A549 (cell line): ENCODE measurements around the gene DAB2IP. TPM values are rescaled to one million over a fixed set of nuclear protein-coding genes. Genes with fewer than 3 reads are reported as not detected.

Source experiments
- ATAC-seq, 2 experiments: fragments of 200-7000 bp in 1 of 2; fragments of >200 bp in 1 of 2; cut with Nextera tagmentation in 1 of 2; cut with Tn5 transposase in 1 of 2; 3 replicates each; pipeline versions ENCODE4 v1.8.0 to v1.9.1; 2018 to 2020; ENCODE audit warnings: mild to moderate bottlenecking in 1 of 2, moderate library complexity in 1 of 2
- CTCF ChIA-PET: fragments of 300-600 bp; sonication (Branson Sonifier 250); formaldehyde crosslinking; extraction: SDS; loops from one replicate; lab custom pipeline; 2021; ENCODE audit warnings: antibody characterized with exemption, inconsistent platforms; lab: Yijun Ruan, JAX
- POLR2A ChIA-PET: fragments of 350-600 bp; formaldehyde crosslinking; extraction: SDS; loops from one replicate; lab custom pipeline; 2021; ENCODE audit warnings: antibody characterized with exemption, inconsistent platforms; lab: Yijun Ruan, JAX
- DNase-seq, 2 experiments: peaks; one replicate each; pipeline versions ENCODE4 v3.0.0 to v3.0.0-alpha.2; 2011 to 2016; ENCODE audit warnings: low read depth in 1 of 2, low spot score in 1 of 2
- FAIRE-seq: peaks from 2 replicates; lab custom pipeline; 2011; peaks lifted over from hg19 to GRCh38; lab: Jason Lieb, UNC
- H3K27ac ChIP-seq, 2 experiments: fragments of >200 bp; sonication (Bioruptor Twin); formaldehyde crosslinking; 3 replicates each; pipeline ENCODE4 v1.5.1; 2016 to 2017
- H3K4me1 ChIP-seq: fragments of >200 bp; sonication (Bioruptor Twin); formaldehyde crosslinking; 3 replicates; pipeline ENCODE4 v1.6.1; 2016
- H3K4me2 ChIP-seq: fragments of >200 bp; sonication (Bioruptor Twin); formaldehyde crosslinking; 3 replicates; pipeline ENCODE4 v1.6.1; 2016
- H3K4me3 ChIP-seq: fragments of >200 bp; sonication (Bioruptor Twin); formaldehyde crosslinking; 3 replicates; pipeline ENCODE4 v1.5.1; 2016
- H3K9me3 ChIP-seq: fragments of >200 bp; sonication (Bioruptor Twin); formaldehyde crosslinking; 3 replicates; pipeline ENCODE4 v1.6.1; 2016
- CBX2 ChIP-seq: fragments of 200-600 bp; sonication (generic); IDR thresholded peaks from 2 replicates; pipeline ENCODE4 v1.6.1; 2016; ENCODE audit warnings: low read depth, mild to moderate bottlenecking, borderline replicate concordance
- CBX8 ChIP-seq: fragments of 200-600 bp; sonication (generic); IDR thresholded peaks from 2 replicates; pipeline ENCODE4 v1.6.1; 2016
- CHD2 ChIP-seq: fragments of 150-350 bp; IDR thresholded peaks from 2 replicates; pipeline ENCODE4 v1.6.1; 2014; ENCODE audit warnings: low read length; ENCODE audit not compliant: partially characterized antibody
- CHD4 ChIP-seq: fragments of 200-600 bp; sonication (generic); IDR thresholded peaks from 2 replicates; pipeline ENCODE4 v1.6.1; 2016; ENCODE audit warnings: antibody characterized with exemption, mild to moderate bottlenecking, borderline replicate concordance
- EHF ChIP-seq: fragments of 250-450 bp; sonication (Bioruptor Pico); IDR thresholded peaks from 2 replicates; pipeline ENCODE4 v1.5.0; 2020; ENCODE audit warnings: mild to moderate bottlenecking
- EP300 ChIP-seq, 2 experiments: fragments of >200 bp; sonication (Bioruptor Twin); formaldehyde crosslinking; IDR thresholded peaks; 2 replicates in 1 of 2; 3 replicates in 1 of 2; pipeline ENCODE4 v1.6.1; 2016 to 2017
- FOSB ChIP-seq: fragments of 250-450 bp; sonication (Bioruptor Pico); IDR thresholded peaks from 2 replicates; pipeline ENCODE4 v1.5.0; 2020; ENCODE audit warnings: mild to moderate bottlenecking, moderate library complexity
- HDAC2 ChIP-seq: fragments of 200-600 bp; sonication (generic); IDR thresholded peaks from 2 replicates; pipeline ENCODE4 v1.6.1; 2016
- HOXA7 ChIP-seq: fragments of 250-450 bp; sonication (Bioruptor Pico); IDR thresholded peaks from 2 replicates; pipeline ENCODE4 v1.5.0; 2020; ENCODE audit warnings: mild to moderate bottlenecking, moderate library complexity
- KDM5A ChIP-seq: fragments of 200-600 bp; sonication (generic); IDR thresholded peaks from 2 replicates; pipeline ENCODE4 v1.6.1; 2016; ENCODE audit warnings: antibody characterized with exemption, mild to moderate bottlenecking
- MYC ChIP-seq: IDR thresholded peaks from 2 replicates; pipeline ENCODE4 v1.6.1; 2012; ENCODE audit warnings: mild to moderate bottlenecking, inconsistent platforms, low read length, improper control_type of control experiment, borderline replicate concordance
- RARB ChIP-seq: fragments of 250-450 bp; sonication (Bioruptor Pico); IDR thresholded peaks from 2 replicates; pipeline ENCODE4 v1.8.0; 2021; ENCODE audit warnings: mild to moderate bottlenecking, moderate library complexity
- RCOR1 ChIP-seq: fragments of 150-350 bp; IDR thresholded peaks from 2 replicates; pipeline ENCODE4 v1.6.1; 2014; ENCODE audit warnings: antibody characterized with exemption, low read length, low read depth
- RFX5 ChIP-seq: fragments of 450-650 bp; IDR thresholded peaks from 2 replicates; pipeline ENCODE4 v1.7.1; 2014; ENCODE audit warnings: antibody characterized with exemption, mild to moderate bottlenecking, moderate library complexity
- RNF2 ChIP-seq: fragments of 200-600 bp; sonication (generic); IDR thresholded peaks from 2 replicates; pipeline ENCODE4 v1.6.1; 2016; ENCODE audit warnings: low read depth, mild to moderate bottlenecking, antibody characterized with exemption, moderate library complexity, borderline replicate concordance
- SMC3 ChIP-seq: fragments of >200 bp; sonication (Bioruptor Twin); formaldehyde crosslinking; IDR thresholded peaks from 3 replicates; pipeline ENCODE4 v1.6.1; 2018; ENCODE audit warnings: inconsistent platforms
- TP53 ChIP-seq: fragments of 250-450 bp; sonication (Bioruptor Pico); IDR thresholded peaks from 2 replicates; pipeline ENCODE4 v1.5.0; 2021; ENCODE audit warnings: mild to moderate bottlenecking, moderate library complexity
- ZSCAN20 ChIP-seq: fragments of 250-450 bp; sonication (Bioruptor Pico); IDR thresholded peaks from 2 replicates; pipeline ENCODE4 v1.8.0; 2022; ENCODE audit warnings: mild to moderate bottlenecking, moderate library complexity
- WGBS: methylation state at CpG from one replicate; pipeline ENCODE4 v1.1.6; 2017; ENCODE audit errors: missing lambda C conversion rate; 5-methylcytosine and 5-hydroxymethylcytosine counted together
- polyA plus RNA-seq, 4 experiments: library from polyadenylated mRNA; depleted of rRNA in 3 of 4; stranded (reverse); fragments of >200 nt; fragmentation: RNase III in 1 of 4; extraction: RNeasy Plus Mini Kit Qiagen cat#74134 plus additional on column Dnase treatment in 1 of 4; gene quantifications; 2 replicates in 3 of 4; 3 replicates in 1 of 4; pipeline ENCODE4 v1.2.3, GENCODE V29; 2011 to 2017
- TF ChIP-seq, protein P1 (sequence below): IDR thresholded peaks from 2 replicates; pipeline ENCODE4 v1.6.1; 2012
- TF ChIP-seq, protein P2 (sequence below): fragments of 250-450 bp; sonication (Bioruptor Pico); IDR thresholded peaks from 2 replicates; pipeline ENCODE4 v1.5.0; 2021; ENCODE audit warnings: mild to moderate bottlenecking, moderate library complexity, borderline replicate concordance
- TF ChIP-seq, protein P3 (sequence below): fragments of >200 bp; sonication (Bioruptor Twin); formaldehyde crosslinking; IDR thresholded peaks from 2 replicates; pipeline ENCODE4 v1.6.1; 2016
- TF ChIP-seq, protein P4 (sequence below): fragments of 250-450 bp; sonication (Bioruptor Pico); IDR thresholded peaks from 2 replicates; pipeline ENCODE4 v1.5.0; 2020; ENCODE audit warnings: low read depth, mild to moderate bottlenecking, moderate library complexity
- TF ChIP-seq, protein P5 (sequence below): fragments of 450-650 bp; IDR thresholded peaks from 2 replicates; pipeline ENCODE4 v1.6.1; 2014; ENCODE audit warnings: antibody characterized with exemption

The DAB2IP gene
- polyA plus RNA-seq, 2 of the 4 experiments (the other 2 are of a cell fraction) = 9.7 to 13.9 TPM

DNA sequence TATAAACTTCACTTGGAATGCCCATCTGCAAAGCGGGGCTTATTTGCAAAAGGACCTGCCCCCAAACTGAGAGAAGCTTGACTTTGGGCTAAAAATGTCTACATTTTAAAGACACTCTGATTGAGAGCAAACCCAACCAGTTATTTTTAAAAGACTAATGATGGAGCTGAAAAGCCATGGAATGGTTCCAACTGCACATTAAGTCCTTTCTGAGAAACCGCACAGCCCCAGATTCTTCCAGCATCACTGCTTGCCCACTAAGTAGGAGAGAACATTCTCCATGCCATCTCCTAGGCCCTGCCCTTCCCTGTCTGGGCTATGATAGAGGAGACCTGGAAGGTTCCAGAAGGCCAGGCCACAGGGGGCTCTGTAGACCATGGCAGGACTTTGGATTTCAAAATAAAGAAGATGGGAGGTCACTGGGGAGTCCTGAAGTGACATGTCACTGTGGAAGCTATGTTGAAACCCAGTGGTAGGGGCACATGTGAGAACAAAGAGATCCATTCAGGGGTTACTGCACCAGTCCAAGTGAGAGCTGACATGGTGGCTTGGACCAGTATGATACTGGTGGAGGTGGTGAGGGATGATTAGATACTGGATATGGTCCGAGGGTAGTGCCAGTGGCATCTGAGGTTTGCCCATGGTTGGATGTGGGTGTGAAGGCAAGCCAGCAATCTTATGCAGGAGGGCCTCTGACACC, 179.2 kb downstream of the DAB2IP start:
- DNase-seq = no peak
- ChIA-PET CTCF (no interaction called here), POLR2A (no interaction called here)
- FAIRE-seq = no peak
- Histone ChIP-seq H3K4me3 (no peak overlapping the region), H3K9me3 (no peaks in the 10 kb centered on the region), H3K27ac (no peak overlapping the region), H3K4me2 (no peak overlapping the region), H3K4me1 (no peaks in the 10 kb centered on the region)
- 58% methylated on average over 3 of the region's 3 CpGs for WGBS
- no peak for ATAC-seq
- TF ChIP-seq EP300 (IDR thresholded peaks at IDR 0.05) (no peak), CBX2 (no peak), RNF2 (no peak), MYC (no peak), FOSB (CRISPR knock-in tag) (no peak), HDAC2 (no peak), CBX8 (no peak), SMC3 (no peak), RFX5 (no peak), KDM5A (no peak), CHD2 (no peak), HOXA7 (CRISPR knock-in tag) (no peak), ZSCAN20 (CRISPR knock-in tag) (no peak), RCOR1 (no peak)
- TF ChIP-seq, protein P1, sequence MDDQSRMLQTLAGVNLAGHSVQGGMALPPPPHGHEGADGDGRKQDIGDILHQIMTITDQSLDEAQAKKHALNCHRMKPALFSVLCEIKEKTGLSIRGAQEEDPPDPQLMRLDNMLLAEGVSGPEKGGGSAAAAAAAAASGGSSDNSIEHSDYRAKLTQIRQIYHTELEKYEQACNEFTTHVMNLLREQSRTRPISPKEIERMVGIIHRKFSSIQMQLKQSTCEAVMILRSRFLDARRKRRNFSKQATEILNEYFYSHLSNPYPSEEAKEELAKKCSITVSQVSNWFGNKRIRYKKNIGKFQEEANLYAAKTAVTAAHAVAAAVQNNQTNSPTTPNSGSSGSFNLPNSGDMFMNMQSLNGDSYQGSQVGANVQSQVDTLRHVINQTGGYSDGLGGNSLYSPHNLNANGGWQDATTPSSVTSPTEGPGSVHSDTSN = no peak
- TF ChIP-seq, protein P2, sequence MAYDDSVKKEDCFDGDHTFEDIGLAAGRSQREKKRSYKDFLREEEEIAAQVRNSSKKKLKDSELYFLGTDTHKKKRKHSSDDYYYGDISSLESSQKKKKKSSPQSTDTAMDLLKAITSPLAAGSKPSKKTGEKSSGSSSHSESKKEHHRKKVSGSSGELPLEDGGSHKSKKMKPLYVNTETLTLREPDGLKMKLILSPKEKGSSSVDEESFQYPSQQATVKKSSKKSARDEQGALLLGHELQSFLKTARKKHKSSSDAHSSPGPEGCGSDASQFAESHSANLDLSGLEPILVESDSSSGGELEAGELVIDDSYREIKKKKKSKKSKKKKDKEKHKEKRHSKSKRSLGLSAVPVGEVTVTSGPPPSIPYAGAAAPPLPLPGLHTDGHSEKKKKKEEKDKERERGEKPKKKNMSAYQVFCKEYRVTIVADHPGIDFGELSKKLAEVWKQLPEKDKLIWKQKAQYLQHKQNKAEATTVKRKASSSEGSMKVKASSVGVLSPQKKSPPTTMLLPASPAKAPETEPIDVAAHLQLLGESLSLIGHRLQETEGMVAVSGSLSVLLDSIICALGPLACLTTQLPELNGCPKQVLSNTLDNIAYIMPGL (CRISPR knock-in tag) = no peak
- TF ChIP-seq, protein P3, sequence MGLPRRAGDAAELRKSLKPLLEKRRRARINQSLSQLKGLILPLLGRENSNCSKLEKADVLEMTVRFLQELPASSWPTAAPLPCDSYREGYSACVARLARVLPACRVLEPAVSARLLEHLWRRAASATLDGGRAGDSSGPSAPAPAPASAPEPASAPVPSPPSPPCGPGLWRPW = no peak
- TF ChIP-seq, protein P4, sequence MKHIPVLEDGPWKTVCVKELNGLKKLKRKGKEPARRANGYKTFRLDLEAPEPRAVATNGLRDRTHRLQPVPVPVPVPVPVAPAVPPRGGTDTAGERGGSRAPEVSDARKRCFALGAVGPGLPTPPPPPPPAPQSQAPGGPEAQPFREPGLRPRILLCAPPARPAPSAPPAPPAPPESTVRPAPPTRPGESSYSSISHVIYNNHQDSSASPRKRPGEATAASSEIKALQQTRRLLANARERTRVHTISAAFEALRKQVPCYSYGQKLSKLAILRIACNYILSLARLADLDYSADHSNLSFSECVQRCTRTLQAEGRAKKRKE (CRISPR knock-in tag) = no peak
- TF ChIP-seq, all 56 proteins: peak for 0

DNA sequence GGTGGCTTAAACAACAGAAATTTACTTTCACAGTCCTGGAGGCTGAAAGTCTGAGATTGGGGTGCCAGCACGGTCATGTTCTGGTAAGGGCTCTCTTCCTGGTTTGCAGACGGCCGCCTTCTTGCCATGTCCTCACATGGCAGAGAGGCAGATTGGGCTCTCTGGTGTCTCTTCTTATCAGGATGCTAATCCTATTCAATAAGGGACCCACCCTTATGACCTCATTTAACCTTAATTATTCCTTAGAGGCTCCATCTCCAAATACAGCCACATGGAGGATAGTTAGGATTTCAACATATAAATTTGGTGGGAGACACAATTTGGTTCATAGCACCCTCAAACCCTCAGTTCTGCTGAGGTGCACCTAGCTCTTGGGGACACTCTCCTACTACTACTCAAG, 180.4 kb downstream of the DAB2IP start:
- no peaks in the 10 kb centered on the region for H3K9me3 ChIP-seq
- TF ChIP-seq CBX8 = no peak
- no peak for TF ChIP-seq HDAC2
- no peak for TF ChIP-seq MYC
- no peak for TF ChIP-seq TP53
- TF ChIP-seq, protein P2 (CRISPR knock-in tag) = no peak
- TF ChIP-seq EHF (CRISPR knock-in tag) = no peak
- TF ChIP-seq CHD4 = no peak
- no peak for TF ChIP-seq RARB (CRISPR knock-in tag)
- TF ChIP-seq, protein P5, sequence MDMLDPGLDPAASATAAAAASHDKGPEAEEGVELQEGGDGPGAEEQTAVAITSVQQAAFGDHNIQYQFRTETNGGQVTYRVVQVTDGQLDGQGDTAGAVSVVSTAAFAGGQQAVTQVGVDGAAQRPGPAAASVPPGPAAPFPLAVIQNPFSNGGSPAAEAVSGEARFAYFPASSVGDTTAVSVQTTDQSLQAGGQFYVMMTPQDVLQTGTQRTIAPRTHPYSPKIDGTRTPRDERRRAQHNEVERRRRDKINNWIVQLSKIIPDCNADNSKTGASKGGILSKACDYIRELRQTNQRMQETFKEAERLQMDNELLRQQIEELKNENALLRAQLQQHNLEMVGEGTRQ = no peak
- ChIA-PET POLR2A (no interaction called here), CTCF (interaction anchor here (0.9 kb wide), 1 partner anchor 27 kb away, joined by 3 read pairs; no protein-coding TSS in a partner anchor)
- H3K4me2 ChIP-seq = no peak overlapping the region
- FAIRE-seq (no peak), DNase-seq (no peak), ATAC-seq (no peak)
- no peak overlapping the region for H3K4me3 ChIP-seq
- WGBS = 81% methylated on average over 3 of the region's 3 CpGs
- no peak overlapping the region for H3K27ac ChIP-seq
- H3K4me1 ChIP-seq = no peaks in the 10 kb centered on the region
